H1 (cell line): ENCODE results near the gene YWHAQ. TPM values are rescaled to one million over a fixed set of nuclear protein-coding genes. Genes with fewer than 3 reads are reported as not detected.

Experiments used
- CTCF ChIA-PET: fragments of 300-600 bp; sonication (Branson Sonifier 250); formaldehyde crosslinking; loops from one replicate; lab custom pipeline; 2021; ENCODE audit not compliant: partially characterized antibody; lab: Charles Lee
- POLR2A ChIA-PET: fragments of 300-600 bp; sonication (Branson Sonifier 250); formaldehyde crosslinking; loops from one replicate; lab custom pipeline; 2021; ENCODE audit warnings: inconsistent platforms; ENCODE audit not compliant: partially characterized antibody; lab: Charles Lee
- DNase-seq, 2 experiments: peaks; one replicate each; pipeline versions ENCODE4 v3.0.0 to v3.0.0-alpha.2; 2010 to 2022; ENCODE audit warnings: low spot score in 2 of 2, low read depth in 1 of 2, mixed read lengths in 1 of 2
- FAIRE-seq: peaks from 2 replicates; lab custom pipeline; 2011; peaks lifted over from hg19 to GRCh38; lab: Jason Lieb, UNC
- H2AFZ ChIP-seq: 2 replicates; pipeline ENCODE4 v1.8.1; 2012; ENCODE audit warnings: low read length, inconsistent platforms
- H2AK5ac ChIP-seq: 2 replicates; pipeline ENCODE4 v1.6.1; 2013; ENCODE audit warnings: low read depth, low read length
- H2BK120ac ChIP-seq: replicated peaks from 2 replicates; pipeline ENCODE3; 2013; ENCODE audit warnings: low read depth, low read length, inconsistent platforms
- H2BK12ac ChIP-seq: 2 replicates; pipeline ENCODE4 v1.6.1; 2013; ENCODE audit warnings: low read depth, low read length
- H2BK15ac ChIP-seq: 2 replicates; pipeline ENCODE4 v1.6.1; 2013; ENCODE audit warnings: low read length
- H2BK20ac ChIP-seq: 2 replicates; pipeline ENCODE4 v1.6.1; 2013; ENCODE audit warnings: low read length
- H2BK5ac ChIP-seq: 2 replicates; pipeline ENCODE4 v1.6.1; 2013; ENCODE audit warnings: low read depth, low read length
- H3K14ac ChIP-seq: 2 replicates; pipeline ENCODE4 v1.6.1; 2013; ENCODE audit warnings: inconsistent platforms; ENCODE audit not compliant: insufficient read length
- H3K18ac ChIP-seq: 2 replicates; pipeline ENCODE4 v1.6.1; 2013; ENCODE audit warnings: low read length; ENCODE audit errors: extremely low read depth
- H3K23ac ChIP-seq: 2 replicates; pipeline ENCODE4 v1.6.1; 2013; ENCODE audit warnings: inconsistent platforms; ENCODE audit not compliant: insufficient read length
- H3K23me2 ChIP-seq: 2 replicates; pipeline ENCODE4 v1.6.1; 2013; ENCODE audit warnings: low read depth, low read length
- H3K27ac ChIP-seq: 2 replicates; pipeline ENCODE4 v1.6.1; 2011; ENCODE audit warnings: low read depth, low read length, inconsistent platforms
- H3K27me3 ChIP-seq, 4 experiments: replicated peaks in 1 of 4; 1 replicate in 1 of 4; 2 replicates in 3 of 4; pipeline versions ENCODE4 v1.6.1 to v1.8.1; 2011 to 2013; ENCODE audit warnings: low read length in 3 of 4, mild to moderate bottlenecking in 3 of 4, inconsistent platforms in 2 of 4, mixed read lengths in 2 of 4, moderate library complexity in 1 of 4; ENCODE audit not compliant: control insufficient read depth in 3 of 4, insufficient read depth in 3 of 4; ENCODE audit errors: extremely low read depth in 1 of 4
- H3K36me3 ChIP-seq, 4 experiments: 2 replicates each; pipeline versions ENCODE4 v1.6.1 to v1.8.1; 2011 to 2013; ENCODE audit warnings: mild to moderate bottlenecking in 4 of 4, low read length in 3 of 4, moderate library complexity in 2 of 4, control low read depth in 1 of 4, inconsistent platforms in 1 of 4; ENCODE audit not compliant: insufficient read depth in 4 of 4, control insufficient read depth in 2 of 4
- H3K4ac ChIP-seq: replicated peaks from 2 replicates; pipeline ENCODE3; 2013; ENCODE audit warnings: low read length, low read depth, mixed read lengths, inconsistent platforms; ENCODE audit not compliant: insufficient read length
- H3K4me1 ChIP-seq, 4 experiments: replicated peaks in 1 of 4; 1 replicate in 1 of 4; 2 replicates in 3 of 4; pipeline versions ENCODE4 v1.6.1 to v1.8.1; 2011 to 2013; ENCODE audit warnings: low read length in 3 of 4, inconsistent platforms in 2 of 4, mixed read lengths in 1 of 4; ENCODE audit not compliant: insufficient read depth in 4 of 4, control insufficient read depth in 3 of 4
- H3K4me2 ChIP-seq, 2 experiments: 2 replicates each; pipeline versions ENCODE4 v1.6.1 to v1.8.1; 2011 to 2013; ENCODE audit warnings: low read depth in 2 of 2, low read length in 2 of 2, control low read depth in 1 of 2, inconsistent platforms in 1 of 2, mild to moderate bottlenecking in 1 of 2; ENCODE audit not compliant: insufficient read depth in 1 of 2
- H3K4me3 ChIP-seq, 4 experiments: fragments of 200-600, 300-600 bp in 1 of 4; sonication (generic), shearing (Covaris generic), sonication (Bioruptor Twin) in 1 of 4; 2 replicates each; pipeline versions ENCODE4 v1.5.1 to v1.8.1; 2011 to 2016; ENCODE audit warnings: low read length in 4 of 4, low read depth in 3 of 4, control low read depth in 2 of 4, inconsistent platforms in 2 of 4, mild to moderate bottlenecking in 2 of 4, mixed read lengths in 1 of 4, moderate library complexity in 1 of 4; ENCODE audit not compliant: insufficient read depth in 2 of 4; ENCODE audit errors: extremely low read depth in 1 of 4
- H3K56ac ChIP-seq: replicated peaks from 2 replicates; pipeline ENCODE3; 2013; ENCODE audit warnings: low read depth, mild to moderate bottlenecking, mixed read lengths, low read length, inconsistent platforms; ENCODE audit not compliant: insufficient read length
- H3K79me1 ChIP-seq: 2 replicates; pipeline ENCODE4 v1.6.1; 2013; ENCODE audit warnings: low read depth, low read length, control low read depth
- H3K79me2 ChIP-seq, 2 experiments: 2 replicates each; pipeline versions ENCODE4 v1.6.1 to v1.8.1; 2012 to 2013; ENCODE audit warnings: low read length in 2 of 2, mild to moderate bottlenecking in 2 of 2, inconsistent platforms in 1 of 2; ENCODE audit not compliant: insufficient read depth in 2 of 2, control insufficient read depth in 1 of 2
- H3K9ac ChIP-seq, 4 experiments: replicated peaks in 1 of 4; 1 replicate in 1 of 4; 2 replicates in 3 of 4; pipeline versions ENCODE4 v1.6.1 to v1.8.1; 2011 to 2013; ENCODE audit warnings: low read depth in 3 of 4, low read length in 3 of 4, control low read depth in 2 of 4, mild to moderate bottlenecking in 2 of 4, moderate library complexity in 2 of 4, inconsistent platforms in 1 of 4; ENCODE audit errors: extremely low read depth in 1 of 4
- H3K9me3 ChIP-seq, 2 experiments: 2 replicates each; pipeline versions ENCODE4 v1.6.1 to v1.8.1; 2012 to 2013; ENCODE audit warnings: mild to moderate bottlenecking in 2 of 2, moderate library complexity in 2 of 2, control low read depth in 1 of 2, inconsistent platforms in 1 of 2, low read depth in 1 of 2, low read length in 1 of 2, mixed read lengths in 1 of 2; ENCODE audit not compliant: insufficient read depth in 2 of 2
- H4K20me1 ChIP-seq, 2 experiments: replicated peaks in 1 of 2; 2 replicates each; pipeline versions ENCODE3 to v1.8.1; 2011 to 2013; ENCODE audit warnings: inconsistent platforms in 2 of 2, low read length in 2 of 2, mild to moderate bottlenecking in 1 of 2; ENCODE audit not compliant: insufficient read depth in 2 of 2, control insufficient read depth in 1 of 2
- H4K5ac ChIP-seq: 2 replicates; pipeline ENCODE4 v1.6.1; 2013; ENCODE audit warnings: low read length, low read depth, mixed read lengths, inconsistent platforms; ENCODE audit not compliant: insufficient read length
- H4K8ac ChIP-seq: 2 replicates; pipeline ENCODE4 v1.8.0; 2013; ENCODE audit warnings: mild to moderate bottlenecking, moderate library complexity, low read length, inconsistent platforms; ENCODE audit not compliant: insufficient read depth; ENCODE audit errors: extremely low read depth
- H4K91ac ChIP-seq: replicated peaks from 2 replicates; pipeline ENCODE3; 2013; ENCODE audit warnings: low read length, mixed read lengths, inconsistent platforms; ENCODE audit not compliant: insufficient read length
- ATF2 ChIP-seq: IDR thresholded peaks from 2 replicates; pipeline ENCODE4 v1.6.1; 2012; ENCODE audit warnings: low read length, inconsistent platforms
- CHD2 ChIP-seq: IDR thresholded peaks from 2 replicates; pipeline ENCODE4 v1.6.1; 2012; ENCODE audit warnings: low read length, improper control_type of control experiment
- CTBP2 ChIP-seq: IDR thresholded peaks from 2 replicates; pipeline ENCODE4 v1.7.0; 2011; ENCODE audit warnings: borderline replicate concordance, mild to moderate bottlenecking, moderate library complexity, mixed read lengths, low read length; ENCODE audit not compliant: insufficient read depth, insufficient read length
- E2F6 ChIP-seq: IDR thresholded peaks from 2 replicates; pipeline ENCODE4 v1.6.1; 2012; ENCODE audit warnings: inconsistent platforms
- EGR1 ChIP-seq: IDR thresholded peaks from 2 replicates; pipeline ENCODE4 v1.6.1; 2011; ENCODE audit warnings: low read depth, low read length, borderline replicate concordance
- EZH2 ChIP-seq: fragments of 200-600 bp; sonication (generic); IDR thresholded peaks from 2 replicates; pipeline ENCODE4 v1.7.1; 2012; ENCODE audit warnings: low read depth, mild to moderate bottlenecking, moderate library complexity, low read length, inconsistent platforms; ENCODE audit not compliant: severe bottlenecking
- GABPA ChIP-seq: IDR thresholded peaks from 2 replicates; pipeline ENCODE4 v1.6.1; 2011; ENCODE audit warnings: mild to moderate bottlenecking, low read length, moderate library complexity, borderline replicate concordance; ENCODE audit not compliant: insufficient read depth
- GTF2F1 ChIP-seq: IDR thresholded peaks from 2 replicates; pipeline ENCODE4 v1.6.1; 2012; ENCODE audit warnings: low read depth, low read length, improper control_type of control experiment, borderline replicate concordance
- MAFK ChIP-seq: IDR thresholded peaks from 2 replicates; pipeline ENCODE4 v1.6.1; 2012; ENCODE audit warnings: low read depth, mild to moderate bottlenecking, improper control_type of control experiment, low read length
- RXRA ChIP-seq: IDR thresholded peaks from 2 replicates; pipeline ENCODE4 v1.6.1; 2011; ENCODE audit warnings: low read depth, mild to moderate bottlenecking, low read length, moderate library complexity; ENCODE audit not compliant: insufficient read depth
- SP2 ChIP-seq: IDR thresholded peaks from 2 replicates; pipeline ENCODE4 v1.6.1; 2012; ENCODE audit warnings: mild to moderate bottlenecking, low read length, inconsistent platforms
- WGBS, 2 experiments: shearing (Covaris generic) in 1 of 2; methylation state at CpG; one replicate each; pipeline versions ENCODE4 v1.1.6 to v1.1.7; 2013 to 2015; ENCODE audit warnings: low lambda C conversion rate in 2 of 2, mixed read lengths in 2 of 2, inconsistent platforms in 1 of 2, low coverage in 1 of 2, missing lambda C conversion rate in 1 of 2; ENCODE audit not compliant: insufficient replicate concordance in 2 of 2, insufficient coverage in 1 of 2, insufficient read length in 1 of 2; ENCODE audit errors: extremely low coverage in 1 of 2, missing lambda C conversion rate in 1 of 2; 5-methylcytosine and 5-hydroxymethylcytosine counted together
- polyA plus RNA-seq, 7 experiments: library from polyadenylated mRNA; depleted of rRNA in 3 of 7; stranded (reverse) in 5 of 7; unstranded in 2 of 7; fragments of >200 nt in 5 of 7; fragments of 200-250 nt in 2 of 7; gene quantifications; 1 replicate in 5 of 7; 2 replicates in 1 of 7; 4 replicates in 1 of 7; pipeline versions ENCODE4 v1.2.1 to v1.2.3, GENCODE V29; 2011 to 2013; ENCODE audit warnings: missing spikeins in 2 of 7, mixed read lengths in 2 of 7
- total RNA-seq: library from RNA; stranded (reverse); fragmentation: NEBNext Ultra II Directional; extraction: Animal tissue kit (Norgen Biotek cat#: 25700); gene quantifications from 2 replicates; pipeline ENCODE4 v1.2.1, GENCODE V29; 2021

YWHAQ gene
- total and polyA plus RNA-seq, 2 of the 8 experiments (the other 6 are each of a cell fraction or from before 2014, with no cell fraction given): 244 to 480 TPM

GRCh38 chr2:9657083-9657482, 26.3 kb upstream of the YWHAQ start:
- H4K91ac ChIP-seq: peak overlapping the region; percentile 59
- H3K36me3 ChIP-seq: no peaks in the 10 kb centered on the region
- no peak overlapping the region for H2AK5ac ChIP-seq
- H3K9me3 ChIP-seq: no peaks in the 10 kb centered on the region
- FAIRE-seq (no peak), DNase-seq (no peak)
- no peak overlapping the region for H3K56ac ChIP-seq
- H2BK5ac ChIP-seq: no peak overlapping the region
- H3K4me2 ChIP-seq: no peak overlapping the region
- H4K20me1 ChIP-seq: no peaks in the 10 kb centered on the region
- ChIA-PET POLR2A (interaction anchor here (1.0 to 1.5 kb wide), 3 partner anchors 26 to 38 kb away, joined by 3 to 5 read pairs (median 3); partner anchors contain the start of gene YWHAQ), CTCF (interaction anchor here (0.7 to 1.6 kb wide), 8 partner anchors 10 to 113 kb away, joined by 3 to 9 read pairs (median 3); no protein-coding TSS in a partner anchor)
- H2BK12ac ChIP-seq: no peak overlapping the region
- no peak overlapping the region for H3K4ac ChIP-seq
- H3K79me2 ChIP-seq: no peaks in the 10 kb centered on the region
- H4K8ac ChIP-seq: no peak overlapping the region
- no peak overlapping the region for H3K14ac ChIP-seq
- no peak overlapping the region for H3K4me3 ChIP-seq
- H3K27me3 ChIP-seq: no peaks in the 10 kb centered on the region
- no peak overlapping the region for H3K23ac ChIP-seq
- no peak overlapping the region for H3K18ac ChIP-seq
- H2BK15ac ChIP-seq: no peak overlapping the region
- H3K4me1 ChIP-seq: no peaks in the 10 kb centered on the region; a peak in 1 of 7 replicates
- no peak overlapping the region for H2BK120ac ChIP-seq
- no peak overlapping the region for H2AFZ ChIP-seq
- no peak overlapping the region for H3K9ac ChIP-seq
- no peak overlapping the region for H2BK20ac ChIP-seq
- H3K79me1 ChIP-seq: no peaks in the 10 kb centered on the region
- H3K23me2 ChIP-seq: peaks cover 4% of the 10 kb centered on the region; the same call in 1 of the 2 replicates
- H4K5ac ChIP-seq: no peak overlapping the region
- WGBS, 2 experiments: 85% methylated on average over 6 of the region's 6 CpGs; no CpG with 5 or more reads in 1 of the 2 experiments
- no peak overlapping the region for H3K27ac ChIP-seq
- TF ChIP-seq GTF2F1 (no peak), RXRA (no peak), EGR1 (no peak), CTBP2 (no peak), MAFK (no peak), SP2 (no peak), E2F6 (no peak), ATF2 (no peak), EZH2 (no peak), GABPA (no peak), CHD2 (no peak)
